GM18907 (cell line): Measurements from ENCODE around the gene HIC1.

ENCODE experiments used
- ATAC-seq: cut with Tn5 transposase; IDR thresholded peaks from one replicate; pipeline ENCODE4 v1.9.1; 2021; ENCODE audit warnings: mild to moderate bottlenecking, moderate library complexity; ENCODE audit not compliant: unreplicated experiment

The HIC1 gene

DNA sequence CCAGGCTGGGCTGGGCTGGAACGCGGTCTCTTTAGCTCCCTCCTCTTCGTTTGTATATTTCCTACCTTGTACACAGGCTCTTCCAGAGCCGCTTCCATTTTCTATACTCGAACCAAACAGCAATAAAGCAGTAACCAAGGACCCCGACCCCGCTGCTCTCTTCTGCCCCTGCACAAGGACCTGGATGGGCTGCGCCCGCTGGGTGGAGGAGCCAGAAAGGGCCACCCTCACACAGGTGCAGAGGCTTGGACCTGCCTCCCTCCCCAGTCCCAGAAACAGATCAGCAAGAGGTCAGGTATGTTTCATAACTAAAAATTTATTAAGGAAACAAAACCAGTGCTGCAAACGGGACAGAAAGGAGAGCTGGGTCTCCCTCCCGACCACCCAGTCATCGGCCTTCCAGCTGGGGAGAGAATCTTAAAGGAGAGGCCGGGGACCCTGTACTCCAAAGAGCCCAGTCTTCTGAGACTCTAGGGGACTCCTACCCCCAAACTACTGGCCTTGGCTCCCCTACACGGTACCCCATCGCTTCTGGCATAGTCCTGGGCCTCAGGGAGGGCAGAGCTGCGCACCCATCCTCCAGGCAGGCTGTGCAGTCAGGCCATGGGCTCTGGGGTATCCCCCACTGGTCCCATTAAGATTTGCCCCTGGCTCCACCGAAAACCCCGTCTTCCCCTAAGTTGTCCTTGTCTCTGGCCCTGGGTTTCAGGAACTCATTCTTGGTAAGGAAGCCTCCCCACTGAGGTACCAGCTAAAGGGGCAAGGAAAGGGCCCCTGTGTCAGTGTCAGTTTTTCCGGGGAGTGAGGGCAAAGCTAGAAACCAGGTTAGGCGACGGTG lies 4.9 kb downstream of the HIC1 start:
- ATAC-seq, result no peak

DNA sequence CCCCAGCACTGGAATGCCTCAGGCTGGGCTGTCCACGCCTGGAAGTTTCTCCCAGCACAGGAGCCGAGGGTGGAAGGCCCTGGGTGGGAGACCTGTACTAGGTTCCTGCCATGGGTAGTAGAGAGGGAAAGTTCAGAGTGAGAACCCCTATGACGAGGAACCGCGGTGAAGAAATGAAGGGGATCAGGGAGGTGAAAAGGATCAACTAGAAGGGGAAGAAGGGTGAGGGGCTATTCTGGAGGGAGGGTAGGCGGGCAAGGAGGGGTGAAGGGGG lies 5.4 kb downstream of the HIC1 start:
- ATAC-seq, result no peak

DNA sequence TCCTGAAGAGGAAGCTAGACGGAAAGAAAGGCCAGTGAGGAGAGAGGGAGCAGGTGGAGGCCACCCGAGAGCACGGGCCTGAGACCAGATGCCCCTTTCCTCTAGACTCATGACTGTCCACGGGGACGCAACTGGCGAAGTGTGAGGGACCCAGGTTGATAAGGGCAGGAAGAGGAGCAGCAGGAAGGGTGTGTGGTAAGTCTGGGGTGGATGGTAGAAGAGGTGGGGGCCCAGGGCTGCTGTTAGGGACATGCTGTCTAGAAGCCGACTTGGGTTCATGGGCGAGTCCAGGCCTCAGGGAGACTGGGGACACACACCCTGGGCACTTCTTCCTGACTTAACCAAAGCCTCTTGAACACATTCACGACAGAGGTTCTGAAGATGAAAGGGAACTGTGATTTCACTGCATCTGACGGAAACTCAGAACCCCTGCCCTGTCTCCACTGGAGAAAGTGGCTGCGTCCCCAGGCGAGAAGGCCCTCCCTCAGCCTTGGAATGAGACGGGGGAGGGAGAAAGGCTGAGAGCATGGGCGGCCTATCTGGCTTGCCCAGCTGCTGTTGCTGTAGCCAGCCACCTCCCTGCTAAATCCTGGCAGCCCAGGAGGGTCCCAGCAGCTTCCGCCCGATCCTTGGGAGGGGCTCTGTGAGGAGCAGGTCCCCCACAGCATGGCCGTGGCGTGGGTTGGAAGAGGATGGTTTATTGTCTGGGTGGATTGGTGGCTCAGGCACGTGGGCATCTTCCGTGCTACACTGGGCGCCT lies 6.0 kb downstream of the HIC1 start:
- no peak for ATAC-seq

DNA sequence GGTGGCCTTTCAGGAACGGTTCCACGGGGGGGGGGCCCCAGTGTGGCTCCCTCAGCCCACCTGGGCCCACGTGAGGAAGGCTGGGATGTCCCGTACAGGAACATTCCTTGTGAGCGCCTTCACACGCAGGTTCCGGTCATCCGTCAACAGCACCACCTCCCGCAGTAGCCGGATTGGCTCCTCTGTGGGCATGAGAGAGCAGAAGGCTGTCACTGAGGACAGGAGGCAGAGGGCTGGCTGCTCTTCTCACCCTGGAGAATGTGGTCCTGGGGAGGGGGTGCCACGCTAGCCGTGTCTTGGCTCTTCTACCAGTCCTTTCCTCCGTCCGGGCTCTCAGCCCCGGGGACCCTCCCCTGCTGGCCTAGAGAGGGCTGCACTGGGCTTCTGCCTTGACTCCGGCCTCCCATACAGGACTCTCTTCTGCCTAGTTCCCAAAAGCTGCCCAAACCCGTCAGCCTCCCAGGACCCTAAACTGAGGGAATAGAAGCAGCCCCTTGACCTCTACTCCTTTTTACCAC lies 6.6 kb downstream of the HIC1 start:
- no peak for ATAC-seq

DNA sequence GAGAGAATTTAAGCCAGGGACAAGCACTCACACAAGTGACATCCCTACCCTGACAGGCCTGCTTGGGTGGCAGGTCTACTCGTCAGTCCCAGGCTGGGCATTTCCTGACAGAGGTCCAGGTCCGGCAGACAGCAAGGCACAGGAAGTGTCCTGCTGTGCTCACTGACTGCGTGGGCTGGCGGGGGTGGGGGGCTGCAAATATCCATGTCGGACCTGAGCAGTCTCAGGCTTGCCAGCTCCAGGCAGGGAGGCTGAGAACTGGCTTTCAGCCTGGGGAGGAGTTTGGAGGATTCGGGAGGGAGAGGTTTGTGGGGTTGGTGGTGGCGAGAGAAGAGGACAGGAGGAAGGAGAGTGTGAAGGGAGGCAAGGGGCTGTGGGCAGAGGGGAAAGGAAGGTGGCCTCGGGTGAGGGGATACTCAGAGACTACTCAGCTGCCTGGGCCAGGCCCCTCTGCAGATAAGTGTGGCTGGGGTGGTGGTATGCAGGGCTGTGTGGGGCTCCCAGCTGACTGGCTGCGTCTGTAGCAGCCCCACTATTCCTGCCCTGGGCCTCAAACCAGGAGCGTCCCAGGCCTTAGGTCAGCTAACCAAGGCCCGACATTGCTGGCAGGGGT lies 7.8 kb downstream of the HIC1 start:
- no peak for ATAC-seq

DNA sequence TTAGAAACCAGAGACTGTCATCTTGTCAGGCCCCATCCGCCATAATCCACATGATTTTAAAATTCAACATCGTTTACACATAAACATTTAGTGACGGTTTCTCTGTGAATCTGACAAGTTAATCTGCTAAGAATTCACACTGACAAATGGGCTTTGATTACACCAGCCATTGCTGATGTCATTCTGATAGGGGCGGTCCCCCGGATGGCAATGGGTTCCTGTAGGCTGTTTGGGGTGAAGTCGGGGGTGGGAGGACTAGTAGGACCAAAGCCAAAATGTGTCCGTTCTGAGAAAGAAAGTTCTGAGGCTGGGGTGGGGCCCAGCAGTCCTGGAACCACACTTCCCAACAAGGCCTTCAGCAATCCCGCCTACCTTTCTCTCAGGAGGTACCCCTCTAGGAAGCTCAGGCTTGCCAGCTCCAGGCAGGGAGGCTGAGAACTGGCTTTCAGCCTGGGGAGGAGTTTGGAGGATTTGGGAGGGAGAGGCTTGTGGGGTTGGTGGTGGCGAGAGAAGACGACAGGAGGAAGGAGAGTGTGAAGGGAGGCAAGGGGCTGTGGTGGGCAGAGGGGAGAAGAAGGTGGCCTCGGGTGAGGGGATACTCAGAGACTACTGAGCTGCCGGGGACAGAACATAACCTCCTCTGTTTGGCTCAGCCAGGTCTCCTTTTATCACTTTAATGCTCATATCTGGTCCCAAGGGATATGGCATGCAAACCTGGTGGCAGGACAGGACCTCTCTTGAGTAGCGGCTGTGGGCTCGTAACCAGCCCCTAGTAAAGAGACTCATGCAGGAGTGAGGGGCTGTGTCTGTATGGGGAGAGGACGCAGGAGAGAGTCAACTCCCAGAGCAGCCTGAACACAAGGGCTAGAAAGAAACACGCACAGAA lies 8.6 kb downstream of the HIC1 start:
- ATAC-seq, result no peak

DNA sequence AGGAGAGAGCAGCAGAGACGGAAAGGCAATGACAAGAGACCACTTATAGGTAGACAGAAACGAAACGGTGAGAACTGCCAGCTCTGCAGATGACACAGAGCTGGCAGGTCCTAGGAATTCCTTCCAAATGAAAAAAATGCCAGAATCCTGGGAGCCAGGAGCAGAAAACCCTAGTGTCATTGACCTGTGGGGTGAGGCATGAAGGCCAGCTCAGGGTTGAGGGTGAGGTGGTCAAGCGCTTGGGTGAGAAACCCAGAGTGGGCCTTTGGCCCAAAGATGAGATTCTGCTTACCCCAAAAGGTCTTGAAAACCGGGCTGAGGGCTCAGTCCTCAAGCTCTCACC lies 9.2 kb downstream of the HIC1 start:
- ATAC-seq, result no peak

DNA sequence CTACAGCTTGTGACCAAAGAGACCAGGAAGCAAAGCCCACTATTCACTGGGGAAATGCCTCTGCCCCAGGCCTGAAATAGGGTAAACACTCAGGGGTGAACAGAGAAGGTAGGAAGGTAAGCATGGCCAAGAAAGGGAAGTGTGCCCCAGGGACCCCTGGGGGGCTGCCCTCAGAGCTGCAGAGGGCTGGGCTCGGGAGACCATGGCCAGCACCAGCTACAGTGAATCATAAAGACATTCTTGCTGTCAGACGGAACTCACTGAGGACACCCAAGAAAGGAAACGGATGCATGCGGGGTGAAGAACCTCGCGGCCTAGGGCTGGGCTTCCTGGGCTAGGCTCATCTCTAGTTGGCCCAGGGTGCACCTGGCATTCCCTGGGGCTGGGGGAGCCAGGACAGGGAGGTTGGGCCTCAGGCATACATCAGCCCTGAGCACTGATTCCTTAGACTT lies 9.6 kb downstream of the HIC1 start:
- ATAC-seq, result no peak

DNA sequence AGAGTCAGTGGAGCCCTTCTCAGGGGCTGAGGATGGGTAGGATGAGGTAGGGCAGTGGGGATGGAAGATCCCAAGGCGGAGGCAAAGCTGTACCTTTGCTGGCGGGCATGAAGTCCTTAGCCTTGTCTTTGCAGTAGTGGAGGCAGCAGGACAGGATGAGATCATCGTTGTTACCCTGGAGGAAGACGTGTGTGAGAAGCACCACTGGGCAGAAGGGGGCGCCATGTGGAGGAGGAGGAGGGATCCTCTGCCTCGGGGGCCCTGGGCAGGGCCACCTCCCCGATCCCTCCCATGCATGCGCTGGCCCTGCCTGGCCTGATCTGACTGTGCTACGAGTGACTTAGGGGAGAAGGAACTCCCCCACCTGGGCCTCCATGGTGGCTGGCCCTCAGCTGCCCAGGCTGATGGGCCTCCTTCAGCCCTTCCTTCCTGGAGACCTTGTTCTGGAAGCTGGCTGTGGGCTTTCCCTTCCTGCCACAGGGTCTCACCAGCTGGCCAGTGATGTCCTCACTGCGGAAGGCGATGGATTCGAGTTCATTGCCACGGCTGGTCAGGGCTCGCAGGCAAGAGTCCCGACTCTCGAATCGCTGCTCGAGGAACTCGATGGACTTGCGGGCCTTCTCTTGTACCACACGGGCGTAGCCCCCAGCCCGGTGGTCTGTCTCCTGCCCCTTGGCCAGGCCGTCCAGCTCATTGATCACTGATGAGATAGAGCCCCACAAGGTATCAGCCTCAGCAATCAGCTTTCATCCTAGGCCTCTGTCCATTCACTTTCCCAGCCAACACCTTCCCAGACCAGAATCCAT lies 10.3 kb downstream of the HIC1 start:
- ATAC-seq, result no peak

DNA sequence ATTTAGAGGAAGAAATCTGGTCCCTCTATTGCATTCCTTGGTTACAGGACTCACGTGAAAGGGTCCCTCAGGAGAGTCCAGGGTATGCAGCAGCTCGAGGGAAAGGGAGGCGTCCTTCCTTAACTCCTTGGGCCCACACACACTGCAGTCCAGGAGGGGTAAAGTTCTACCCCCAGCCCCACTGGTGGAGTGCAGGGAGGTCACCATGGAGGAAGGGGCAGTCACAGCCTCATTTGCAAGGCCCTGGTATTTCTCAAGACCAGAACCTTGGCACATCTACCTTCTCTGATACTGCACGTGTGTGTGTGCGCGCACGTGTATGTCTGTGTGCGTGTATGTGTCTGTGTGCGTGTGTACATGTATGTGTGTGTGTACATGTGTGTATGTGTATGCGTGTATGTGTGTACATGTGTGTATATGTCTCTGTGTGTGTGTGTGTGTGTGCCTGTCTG lies 11.1 kb downstream of the HIC1 start:
- no peak for ATAC-seq

DNA sequence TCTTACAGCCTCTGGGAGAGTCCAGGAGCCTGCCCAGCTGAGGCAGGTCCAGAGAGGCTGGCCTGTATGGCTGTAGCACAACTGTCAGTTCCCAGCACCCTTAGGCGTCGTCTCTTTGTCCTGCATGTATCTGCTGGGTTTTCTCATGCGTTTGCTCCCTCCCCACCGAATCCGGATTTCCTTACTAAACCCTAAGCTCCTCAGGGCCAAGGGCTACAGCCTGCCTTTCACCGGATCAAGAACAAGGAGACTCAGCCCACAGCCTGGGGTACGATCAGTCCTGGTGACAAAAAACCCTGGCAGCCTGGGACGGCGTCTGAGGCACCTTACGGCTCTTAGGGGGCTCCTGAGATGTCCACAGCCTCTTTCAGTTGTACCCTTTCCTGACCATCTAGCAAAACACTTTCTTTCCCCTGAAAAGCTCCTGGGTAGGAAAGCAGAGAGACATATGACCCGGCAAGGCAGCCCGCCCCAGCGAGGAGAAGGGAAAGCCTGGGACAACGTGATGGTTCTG lies 12.2 kb downstream of the HIC1 start:
- no peak for ATAC-seq

DNA sequence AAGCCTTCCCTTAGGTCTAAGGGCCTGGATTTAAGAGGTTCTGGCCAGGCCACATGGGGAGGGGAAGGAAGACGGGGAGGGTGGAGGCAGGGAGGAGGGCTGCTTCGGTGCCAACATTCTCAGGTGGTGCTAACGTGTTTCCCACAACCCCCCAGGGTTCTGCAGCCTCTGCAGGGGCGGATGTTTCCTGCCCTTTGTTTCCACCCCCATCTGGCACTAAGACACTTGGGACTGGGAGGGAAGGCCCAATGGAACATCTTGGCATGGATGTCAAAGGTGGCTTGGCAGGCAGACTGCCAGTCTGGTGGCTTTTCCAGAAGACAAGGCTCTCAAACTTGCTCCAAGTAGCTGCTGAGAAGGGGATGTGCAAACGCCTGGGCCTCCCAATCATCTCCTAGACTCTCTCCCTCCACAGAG lies 12.7 kb downstream of the HIC1 start:
- no peak for ATAC-seq

DNA sequence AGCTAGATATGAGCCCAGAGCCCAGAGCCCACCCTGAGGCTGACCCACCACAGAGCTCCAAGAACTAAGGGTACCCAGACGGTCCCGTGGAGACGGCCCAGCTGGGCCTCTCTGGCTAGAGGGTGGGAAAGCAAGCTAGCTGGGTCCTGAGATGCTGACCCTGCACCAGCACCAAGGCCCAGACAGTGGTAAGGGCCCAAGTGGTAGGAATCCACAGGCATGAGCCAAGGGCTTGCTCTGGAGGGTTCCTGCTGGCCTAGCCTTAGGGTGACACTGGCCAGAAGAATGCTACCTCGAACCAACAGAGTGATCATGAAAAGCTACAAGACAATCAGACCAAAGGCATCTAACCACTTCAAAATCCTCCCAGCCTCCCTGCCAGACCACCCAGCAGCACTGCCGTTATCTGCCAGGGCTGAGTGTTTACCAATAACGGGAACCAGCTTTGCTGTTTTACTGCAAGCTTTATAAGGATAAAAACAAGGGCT lies 13.2 kb downstream of the HIC1 start:
- no peak for ATAC-seq

DNA sequence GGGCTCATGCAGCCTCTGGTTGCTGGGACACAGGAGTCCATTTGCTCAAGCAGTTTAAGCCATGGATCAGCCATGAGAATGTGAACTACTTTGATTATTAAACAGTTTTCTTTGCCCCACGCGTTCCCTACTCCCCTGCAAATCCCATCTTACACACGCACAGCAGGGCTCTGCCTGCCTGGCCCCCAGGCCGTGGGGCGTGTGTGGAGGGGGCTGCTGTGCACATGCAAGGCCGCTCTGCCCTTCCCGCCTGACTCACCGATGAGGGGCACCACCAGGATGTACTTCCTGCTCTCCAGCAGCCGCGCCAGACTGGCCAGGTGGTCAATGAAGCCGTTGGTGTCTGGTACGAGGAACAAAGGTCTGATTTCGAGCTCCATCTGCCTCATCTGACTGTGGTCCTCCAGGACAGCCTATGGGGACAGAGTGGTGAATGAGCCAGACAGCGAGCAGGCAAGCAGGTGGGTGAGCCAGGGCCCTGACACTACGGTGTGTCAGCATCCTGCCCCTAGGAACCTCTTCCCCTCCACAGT lies 13.7 kb downstream of the HIC1 start:
- no peak for ATAC-seq

DNA sequence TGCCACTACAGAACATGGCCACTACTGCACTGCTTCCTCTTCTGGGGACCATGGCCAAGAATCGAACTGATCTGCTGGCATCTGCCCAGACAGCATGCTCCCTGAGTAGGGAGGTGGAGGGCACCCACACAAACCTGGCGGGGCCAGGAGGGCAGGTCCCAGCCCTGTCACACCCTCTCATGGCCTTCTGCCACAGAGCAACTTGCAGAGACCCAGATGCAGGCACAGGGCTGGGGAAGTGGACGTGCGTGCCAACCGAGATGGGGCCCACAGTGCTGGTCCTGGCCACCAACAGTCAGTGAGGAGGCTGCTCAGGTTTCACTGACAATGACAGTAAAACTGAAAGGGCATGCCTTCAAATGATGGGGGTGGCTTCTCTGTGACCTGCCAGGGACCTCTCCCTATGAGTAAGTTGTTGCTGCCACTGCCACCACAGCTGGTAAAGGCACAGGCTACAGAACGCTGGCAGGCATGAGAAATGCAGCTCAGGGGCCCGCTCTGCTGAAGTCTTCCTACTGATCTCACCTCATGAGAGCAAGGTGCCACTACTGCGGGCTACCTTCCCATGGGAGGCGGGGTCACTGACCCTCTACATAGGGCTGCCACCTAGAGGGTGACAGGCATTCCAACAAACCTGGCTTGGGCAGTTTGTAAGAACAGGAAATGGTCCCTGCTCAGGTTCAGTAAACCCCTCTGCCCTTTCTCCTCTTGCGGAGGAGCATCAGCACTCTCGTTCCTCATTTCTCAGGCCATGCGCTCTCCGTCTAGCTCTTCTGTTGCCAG lies 15.5 kb downstream of the HIC1 start:
- peak; percentile 81 for ATAC-seq

DNA sequence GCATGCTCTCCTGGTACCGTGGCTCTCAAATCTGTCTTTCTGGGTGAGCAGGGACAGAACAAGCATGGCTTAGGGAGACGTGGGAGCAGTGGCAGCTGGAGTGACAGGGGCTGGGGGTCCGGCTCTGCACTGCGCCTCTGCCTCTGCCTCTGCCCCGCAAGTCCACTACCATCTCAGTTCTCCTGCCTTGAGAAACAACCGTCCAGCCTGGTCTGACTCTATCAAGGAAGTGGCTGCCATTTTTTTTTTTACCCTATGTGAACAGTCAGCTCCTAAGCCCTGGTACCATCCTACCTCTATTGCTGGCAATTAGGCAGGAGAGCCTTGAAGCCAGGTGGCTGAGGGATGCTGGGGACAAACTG lies 16.1 kb downstream of the HIC1 start:
- no peak for ATAC-seq

DNA sequence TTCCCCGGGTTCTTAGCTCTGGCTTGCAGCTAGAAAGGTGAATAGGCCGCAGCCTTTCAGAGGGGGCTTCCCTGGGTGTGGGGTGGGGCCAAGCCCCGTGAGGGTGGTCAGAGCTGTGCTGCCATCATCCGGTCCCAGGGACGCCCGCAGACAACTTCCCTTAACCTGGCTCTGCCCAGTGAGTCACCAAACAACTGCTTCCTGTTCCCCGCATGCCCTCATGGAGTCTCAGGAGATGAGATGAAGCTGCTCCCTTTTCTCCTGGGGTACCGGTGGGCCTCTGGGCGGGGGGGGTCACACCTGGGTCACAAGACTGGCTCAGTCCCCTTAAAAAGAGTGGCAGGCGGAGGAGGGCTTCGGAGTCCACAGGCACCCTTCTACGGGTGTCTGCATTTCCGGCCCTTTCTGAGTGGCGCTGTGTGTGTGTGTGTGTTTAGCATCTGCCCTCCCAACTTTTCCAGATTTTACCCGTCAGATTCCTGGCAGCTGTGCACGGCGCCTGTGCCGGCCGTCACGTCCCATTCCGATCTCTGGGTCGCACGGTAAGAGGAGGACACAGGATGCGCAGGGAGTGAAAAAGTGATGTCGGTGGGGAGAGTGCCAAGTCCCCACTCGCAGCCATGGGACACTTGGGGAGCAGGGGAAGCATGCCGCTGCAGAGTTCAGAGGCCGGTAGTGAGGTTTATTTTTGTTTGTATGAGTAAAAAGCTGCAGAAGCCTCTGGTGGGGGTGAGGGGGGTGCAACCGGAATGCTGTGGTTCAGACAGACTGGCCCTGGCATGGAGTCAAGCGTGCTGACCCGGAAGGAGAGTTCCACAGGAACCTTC lies 16.8 kb downstream of the HIC1 start:
- ATAC-seq, result no peak

DNA sequence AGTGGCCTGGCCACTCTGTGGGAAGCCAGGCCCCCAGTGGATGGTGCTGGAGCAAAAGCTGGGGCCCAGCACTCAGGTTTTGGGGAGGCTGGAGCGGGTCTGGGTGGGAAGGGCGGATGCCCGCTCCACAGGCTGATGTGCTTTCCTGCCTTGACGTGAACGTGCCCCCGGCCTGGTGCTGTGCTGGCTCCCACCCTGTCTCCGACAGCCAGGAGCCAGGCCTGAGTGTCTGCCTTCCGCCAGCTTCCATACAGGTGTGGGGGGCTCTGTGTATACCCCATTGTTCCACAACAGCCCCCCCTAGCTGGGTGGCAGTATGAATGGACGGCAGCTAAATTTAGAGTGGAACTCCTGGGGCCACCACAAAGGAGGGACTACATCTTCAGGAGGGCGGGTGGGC lies 20.0 kb downstream of the HIC1 start:
- ATAC-seq, result no peak
